Transverse colon (tissue), 4 donors: Measurements from ENCODE around the gene TBX21.

Source experiments
- CTCF ChIP-seq, 5 experiments: fragments of 200-600 bp in 3 of 5; fragments of 450-650 bp in 2 of 5; sonication (generic) in 3 of 5; IDR thresholded peaks; 1 replicate in 2 of 5; 2 replicates in 3 of 5; pipeline ENCODE4 v1.5.1; 2016 to 2017; ENCODE audit warnings: antibody characterized with exemption in 5 of 5, inconsistent platforms in 3 of 5, mild to moderate bottlenecking in 2 of 5, moderate library complexity in 1 of 5
- EP300 ChIP-seq: sonication (generic); formaldehyde crosslinking; IDR thresholded peaks from one replicate; pipeline ENCODE4 v1.6.1; 2017; ENCODE audit warnings: antibody characterized with exemption, low read depth
- POLR2A ChIP-seq: fragments of 450-650 bp; IDR thresholded peaks from one replicate; pipeline ENCODE4 v1.6.1; 2016; ENCODE audit warnings: antibody characterized with exemption, mild to moderate bottlenecking, moderate library complexity
- POLR2AphosphoS5 ChIP-seq, 3 donors: sonication (generic); formaldehyde crosslinking; IDR thresholded peaks; one replicate each; pipeline ENCODE4 v1.6.1; 2016; ENCODE audit warnings: antibody characterized with exemption in 3 of 3

- TF ChIP-seq EP300 (no peak), CTCF (IDR thresholded peaks at IDR 0.05) (no peak), POLR2A (no peak), POLR2AphosphoS5 (IDR thresholded peaks at IDR 0.05) (no peak)
These were observed 14.9 kb upstream of the TBX21 start for GRCh38 chr17:47717979-47718621.
